ENCODE measurements around the gene INPP5B. TPM values are rescaled to one million over a fixed set of nuclear protein-coding genes. Genes with fewer than 3 reads are reported as not detected.

INPP5B gene
- total and polyA plus RNA-seq, 12 donors: 10.4 to 32.3 (median 20.9) TPM

- Histone ChIP-seq H3K36me3 (replicated peaks in 1 of 2) (peaks cover 0 to 49% of the 10 kb centered on the region in 2 donors), H3K27ac (peak overlapping the region in 2 of 5 donors; percentile 24 to 27), H3K4me3 (no peak overlapping the region), H3K9me3 (replicated peaks in 1 of 3) (no peaks in the 10 kb centered on the region), H3K4me1 (replicated peaks in 1 of 2) (peaks cover 0 to 11% of the 10 kb centered on the region in 2 donors), H3K27me3 (no peaks in the 10 kb centered on the region)
- no peak for TF ChIP-seq CTCF (IDR thresholded peaks at IDR 0.05)
- TF ChIP-seq POLR2A (IDR thresholded peaks at IDR 0.05): no peak
- intact Hi-C loops (cut with DNase I): no loop called here
- 6 to 18% (median 16%) methylated on average over 2 of the region's 2 CpGs for WGBS, 4 donors
- DNase-seq: peak; percentile 49 to 89 (median 64)
Observed at GRCh38 chr1:37817481-37817880, 129.4 kb downstream of the INPP5B start.

GRCh38 chr1:37814252-37814651 lies 132.6 kb downstream of the INPP5B start:
- WGBS, 4 donors: 54 to 93% (median 80%) methylated on average over 5 to 7 of the region's 7 CpGs
- Histone ChIP-seq H3K36me3 (replicated peaks in 1 of 2) (peaks cover 0 to 19% of the 10 kb centered on the region in 2 donors), H3K27ac (peak overlapping the region in 2 of 5 donors; percentile 31 to 59), H3K4me1 (replicated peaks in 1 of 2) (peaks cover 4 to 22% of the 10 kb centered on the region in 2 donors), H3K4me3 (no peak overlapping the region), H3K9me3 (replicated peaks in 1 of 3) (no peaks in the 10 kb centered on the region), H3K27me3 (no peaks in the 10 kb centered on the region)
- DNase-seq: peak in 5 of 7 donors; percentile 24 to 88 (median 37)
- TF ChIP-seq CTCF (IDR thresholded peaks at IDR 0.05) (no peak), POLR2A (IDR thresholded peaks at IDR 0.05) (no peak)
- intact Hi-C loops (cut with DNase I): loop anchor here in 1 of 2 donors (5.0 kb wide), 1 partner anchor 43 kb away; the partner anchor contains the start of gene MTF1

GRCh38 chr1:37813529-37814145 lies 133.2 kb downstream of the INPP5B start:
- H3K9me3 ChIP-seq (replicated peaks in 1 of 3): no peaks in the 10 kb centered on the region
- H3K36me3 ChIP-seq (replicated peaks in 1 of 2): peaks cover 0 to 15% of the 10 kb centered on the region in 2 donors
- no peak overlapping the region for H3K4me3 ChIP-seq
- TF ChIP-seq CTCF (IDR thresholded peaks at IDR 0.05) (no peak), POLR2A (IDR thresholded peaks at IDR 0.05) (no peak)
- peak overlapping the region in 2 of 5 donors; percentile 18 to 59 for H3K27ac ChIP-seq
- 67 to 78% (median 75%) methylated on average over 2 of the region's 2 CpGs for WGBS, 4 donors
- H3K27me3 ChIP-seq: no peaks in the 10 kb centered on the region
- intact Hi-C loops (cut with DNase I): loop anchor here in 1 of 2 donors (5.0 kb wide), 1 partner anchor 44 kb away; the partner anchor contains the start of gene MTF1
- peaks cover 10 to 28% of the 10 kb centered on the region in 2 donors for H3K4me1 ChIP-seq (replicated peaks in 1 of 2)
- DNase-seq: no peak

- peaks cover 0 to 19% of the 10 kb centered on the region in 2 donors for H3K36me3 ChIP-seq (replicated peaks in 1 of 2)
- WGBS, 4 donors: 32 to 51% (median 36%) methylated on average over 7 of the region's 7 CpGs
- DNase-seq: peak; percentile 53 to 88 (median 70)
- no peaks in the 10 kb centered on the region for H3K9me3 ChIP-seq (replicated peaks in 1 of 3)
- no peak for TF ChIP-seq POLR2A (IDR thresholded peaks at IDR 0.05)
- TF ChIP-seq CTCF (IDR thresholded peaks at IDR 0.05): peak; percentile 48 to 78 (median 75)
- peaks cover 17 to 33% of the 10 kb centered on the region in 2 donors for H3K4me1 ChIP-seq (replicated peaks in 1 of 2)
- no peak overlapping the region for H3K4me3 ChIP-seq
- intact Hi-C loops (cut with DNase I): loop anchor here in 1 of 2 donors (5.0 kb wide), 1 partner anchor 46 kb away; the partner anchor contains the start of gene MTF1
- H3K27ac ChIP-seq: peak overlapping the region in 2 of 5 donors; percentile 1 to 32
- no peaks in the 10 kb centered on the region for H3K27me3 ChIP-seq
Observed at GRCh38 chr1:37811027-37811655, 135.7 kb downstream of the INPP5B start.

Measured in adrenal gland (tissue), 12 donors.